Ovary (tissue), 3 donors: Measurements from ENCODE around the gene ATP6V0A1.

Experiments used
- CTCF ChIP-seq, 3 donors: fragments of 450-650 bp in 2 of 3; fragments of 200-600 bp in 1 of 3; IDR thresholded peaks; one replicate each; pipeline versions ENCODE4 v1.5.1 to v1.8.0; 2016 to 2022; ENCODE audit warnings: antibody characterized with exemption in 3 of 3, mild to moderate bottlenecking in 1 of 3
- EP300 ChIP-seq: sonication (generic); formaldehyde crosslinking; IDR thresholded peaks from one replicate; pipeline ENCODE4 v1.6.1; 2017; ENCODE audit warnings: antibody characterized with exemption
- POLR2A ChIP-seq: fragments of 450-650 bp; IDR thresholded peaks from one replicate; pipeline ENCODE4 v1.6.1; 2017; ENCODE audit warnings: antibody characterized with exemption, mild to moderate bottlenecking, moderate library complexity
- donor health status: DM: no; HTN: no; CAD: no.

DNA sequence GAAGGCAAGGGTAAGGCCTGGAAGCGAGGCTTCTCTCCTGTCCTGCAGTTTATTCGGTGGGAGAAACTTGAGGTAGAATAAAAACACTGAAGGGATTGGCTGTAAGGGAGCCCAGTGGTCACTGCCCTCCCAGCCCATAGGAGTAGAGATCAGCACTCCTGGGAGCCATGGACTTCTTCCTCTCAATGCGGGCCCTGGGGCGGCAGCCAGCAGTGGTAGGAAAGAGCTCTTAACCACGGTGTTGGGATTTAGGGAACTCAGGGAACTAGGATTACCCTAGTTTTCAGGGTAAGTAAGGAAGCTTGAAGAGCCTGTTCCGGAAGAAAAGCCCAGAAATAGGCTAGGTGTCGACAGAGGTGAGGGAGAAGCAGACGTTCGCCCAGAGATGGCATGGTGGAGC lies 53.6 kb downstream of the ATP6V0A1 start:
- TF ChIP-seq EP300 (no peak), CTCF (IDR thresholded peaks at IDR 0.05) (no peak), POLR2A (no peak)
